Body of pancreas (tissue), 4 donors: Measurements from ENCODE around the gene CLIC2. TPM values are rescaled to one million over a fixed set of nuclear protein-coding genes. Genes with fewer than 3 reads are reported as not detected.
"Not testable (repeated sequence)": the region's sequence is repeated elsewhere in the genome, so short reads cannot be mapped to it uniquely, and the experiment has no call there.

Source experiments
- ATAC-seq: fragments of 150-250 bp; one replicate; pipeline ENCODE4 v1.9.1; 2016
- DNase-seq, 4 donors: peaks; one replicate each; pipeline ENCODE4 v3.0.0-alpha.2; 2019
- H3K27ac ChIP-seq, 4 donors: fragments of 200-600 bp; sonication (generic); 1 replicate in 3 of 4; 2 replicates in 1 of 4; pipeline versions ENCODE4 v1.5.1 to v1.6.1; 2016 to 2019; ENCODE audit warnings: mild to moderate bottlenecking in 1 of 4, mixed read lengths in 1 of 4, moderate library complexity in 1 of 4
- H3K27me3 ChIP-seq, 2 donors: fragments of 200-600 bp; sonication (generic); one replicate each; pipeline ENCODE4 v1.6.0; 2016; ENCODE audit warnings: mild to moderate bottlenecking in 1 of 2
- H3K36me3 ChIP-seq, 2 donors: fragments of 200-600 bp; sonication (generic); replicated peaks in 1 of 2; 2 replicates each; pipeline ENCODE4 v1.5.1; 2016; ENCODE audit warnings: low read depth in 2 of 2; ENCODE audit not compliant: insufficient read depth in 1 of 2
- H3K4me1 ChIP-seq: fragments of 200-600 bp; sonication (generic); one replicate; pipeline ENCODE4 v1.6.0; 2016
- H3K4me3 ChIP-seq, 2 donors: fragments of 200-600 bp; sonication (generic); 1 replicate in 1 of 2; 2 replicates in 1 of 2; pipeline ENCODE4 v1.5.1; 2016 to 2019
- H3K9me3 ChIP-seq, 3 donors: fragments of 200-600 bp; sonication (generic); 1 replicate in 2 of 3; 2 replicates in 1 of 3; pipeline ENCODE4 v1.5.1; 2016
- CTCF ChIP-seq, 7 experiments: fragments of 450-650 bp in 4 of 7; fragments of 200-600 bp in 3 of 7; sonication (generic) in 3 of 7; IDR thresholded peaks; one replicate each; pipeline ENCODE4 v1.5.1; 2016 to 2019; ENCODE audit warnings: antibody characterized with exemption in 7 of 7
- POLR2A ChIP-seq, 3 donors: fragments of 450-650 bp; IDR thresholded peaks; one replicate each; pipeline ENCODE4 v1.6.1; 2016; ENCODE audit warnings: antibody characterized with exemption in 3 of 3, mild to moderate bottlenecking in 2 of 3
- WGBS, 2 donors: methylation state at CpG; one replicate each; pipeline ENCODE4 v1.1.5; 2017; 5-methylcytosine and 5-hydroxymethylcytosine counted together
- intact Hi-C: fragments of 100-400 bp; cut with DNase I; formaldehyde crosslinking; loops from one replicate; pipeline ENCODE4 v1.15.1; 2023
- total RNA-seq, 2 donors: library from RNA; depleted of rRNA; stranded (reverse); fragments of >200 nt; gene quantifications; one replicate each; pipeline ENCODE4 v1.1.0, GENCODE V29; 2016

Gene CLIC2
- total RNA-seq, result 1 to 10 TPM; 5.4 to 6.9 TPM

GRCh38 chrX:155334486-155335336 is at the start of gene CLIC2:
Gene CLIC2, minus strand, starts transcription at chrX:155334614. Its CDS starts 187 bp downstream, at chrX:155334427.
- H3K27me3 ChIP-seq, result no peaks in the 10 kb centered on the region
- ATAC-seq (peak; percentile 45), DNase-seq (peak in 2 of 4 donors; percentile 12 to 13)
- TF ChIP-seq CTCF (IDR thresholded peaks at IDR 0.05) (no peak), POLR2A (IDR thresholded peaks at IDR 0.05) (no peak)
- WGBS, 2 donors, result 42 to 52% methylated on average over 4 of the region's 5 CpGs
- H3K9me3 ChIP-seq, result no peaks in the 10 kb centered on the region
- no peaks in the 10 kb centered on the region for H3K36me3 ChIP-seq
- intact Hi-C loops, result no loop called here
- no peaks in the 10 kb centered on the region for H3K4me1 ChIP-seq
- H3K27ac ChIP-seq, result no peak within 1 kb of the TSS
- H3K4me3 ChIP-seq, result no peak within 1 kb of the TSS

- DNase-seq, H3K4me3 ChIP-seq, H3K4me1 ChIP-seq, H3K27ac ChIP-seq, H3K9me3 ChIP-seq, H3K27me3 ChIP-seq, H3K36me3 ChIP-seq, intact Hi-C loops: not testable (repeated sequence)
- ATAC-seq, result peak; percentile 66
- no CpG with 5 or more reads among the region's 64 CpGs for WGBS, 2 donors
Observed at GRCh38 chrX:155382529-155382967, 48.1 kb upstream of the CLIC2 start.

GRCh38 chrX:155381843-155382528 is 47.6 kb upstream of the CLIC2 start, which contains the start of gene F8A2:
Gene F8A2, plus strand, starts transcription at chrX:155382095. Its CDS starts 20 bp downstream, at chrX:155382115.
- H3K4me1 ChIP-seq, H3K27me3 ChIP-seq, H3K36me3 ChIP-seq, DNase-seq, intact Hi-C loops, H3K27ac ChIP-seq, H3K4me3 ChIP-seq, H3K9me3 ChIP-seq: not testable (repeated sequence)
- ATAC-seq, result peak; percentile 89
- no CpG with 5 or more reads among the region's 90 CpGs for WGBS, 2 donors

DNA sequence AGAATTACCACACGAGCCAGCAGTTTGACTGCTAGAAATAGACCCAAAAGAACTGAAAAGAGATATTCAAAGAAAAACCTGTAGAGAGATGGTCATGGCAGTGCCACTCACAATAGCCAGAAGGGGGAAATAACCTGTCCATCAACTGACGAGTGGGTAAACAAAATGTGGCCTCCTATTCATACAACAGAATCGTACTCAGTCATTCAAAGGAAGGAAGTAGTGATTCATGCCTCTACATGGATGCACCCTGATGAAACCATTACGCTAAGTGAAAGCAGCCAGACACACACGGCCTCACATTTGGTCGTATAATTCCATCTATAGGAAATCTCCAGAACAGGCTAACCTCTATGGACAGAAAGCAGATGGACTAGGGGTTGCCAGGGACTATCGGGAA is 45.4 kb upstream of the CLIC2 start:
- H3K27ac ChIP-seq, H3K36me3 ChIP-seq, H3K9me3 ChIP-seq, ATAC-seq, intact Hi-C loops, DNase-seq, H3K27me3 ChIP-seq, H3K4me1 ChIP-seq, H3K4me3 ChIP-seq: not testable (repeated sequence)
- WGBS, 2 donors, result no CpG with 5 or more reads among the region's 7 CpGs

DNA sequence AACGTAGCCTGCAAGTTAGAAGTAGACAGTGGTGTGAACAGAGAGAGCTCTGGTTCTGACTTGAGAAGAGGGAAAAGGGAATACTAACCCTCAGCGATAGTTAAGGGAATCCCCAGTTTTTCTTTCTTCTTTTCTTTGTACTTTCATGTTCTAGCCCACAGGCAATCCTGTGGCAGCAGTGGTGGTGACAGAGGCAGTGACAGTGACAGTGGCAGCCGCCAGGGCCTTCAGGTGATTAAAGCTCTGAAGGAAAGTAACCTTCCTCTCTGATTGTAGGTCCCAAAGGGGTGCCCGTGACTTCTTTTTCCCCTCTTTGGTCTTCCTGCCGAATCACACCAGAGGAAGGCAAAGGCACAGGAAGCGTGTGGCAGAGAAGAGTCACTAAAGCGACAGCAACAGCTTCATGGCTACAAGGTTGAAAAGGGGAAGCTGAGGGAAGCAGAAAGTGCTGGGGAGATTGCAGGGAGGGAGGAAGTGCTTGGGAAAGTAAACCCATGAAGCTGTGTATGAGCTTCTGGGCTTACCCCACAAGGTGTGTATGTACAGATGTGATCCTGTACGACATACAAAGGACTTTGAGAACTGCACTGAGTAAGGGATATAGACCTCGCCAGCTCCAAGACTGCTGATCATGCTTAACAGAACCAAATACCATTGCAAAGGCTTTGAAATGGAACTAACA is 39.5 kb upstream of the CLIC2 start:
- no CpG with 5 or more reads among the region's 9 CpGs for WGBS, 2 donors
- H3K27me3 ChIP-seq, intact Hi-C loops, H3K27ac ChIP-seq, H3K9me3 ChIP-seq, H3K36me3 ChIP-seq, ATAC-seq, H3K4me3 ChIP-seq, H3K4me1 ChIP-seq, DNase-seq: not testable (repeated sequence)

DNA sequence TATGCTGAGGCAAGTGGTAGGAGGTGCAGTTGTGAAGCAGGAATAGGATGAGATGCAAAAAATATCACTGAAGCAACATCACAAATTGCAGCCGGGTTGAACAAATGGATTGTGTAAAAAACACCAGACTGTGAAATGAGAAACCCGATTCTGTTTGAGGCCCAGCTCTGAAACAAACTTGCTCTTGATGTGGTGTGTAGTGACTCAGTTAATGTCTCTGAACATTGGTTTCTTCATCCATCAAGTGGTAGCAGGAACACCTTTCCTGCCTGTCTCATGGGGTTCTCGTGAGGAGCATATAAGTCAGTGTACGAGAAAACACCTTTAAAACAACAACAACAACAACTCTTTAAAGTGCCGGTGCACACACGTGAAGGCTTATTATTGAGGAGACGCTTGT is 29.3 kb upstream of the CLIC2 start:
- no CpG with 5 or more reads among the region's 7 CpGs for WGBS, 2 donors

DNA sequence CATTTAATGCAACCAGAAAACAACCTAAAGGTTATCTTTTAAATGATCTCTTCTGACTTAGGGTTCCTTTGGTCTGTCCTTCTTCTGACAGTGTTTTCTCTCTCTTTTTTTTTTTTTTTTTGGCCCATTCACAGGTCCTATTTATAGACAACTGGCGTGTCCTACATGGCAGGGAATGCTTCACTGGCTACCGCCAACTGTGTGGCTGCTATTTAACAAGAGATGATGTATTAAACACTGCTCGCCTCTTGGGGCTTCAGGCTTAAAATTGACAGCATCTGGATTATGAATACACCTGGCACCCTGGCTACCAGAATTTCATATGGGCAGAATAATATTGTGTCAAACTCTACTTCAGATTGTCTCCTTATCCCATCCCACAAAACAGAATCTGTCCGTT is 15.0 kb upstream of the CLIC2 start:
- ATAC-seq, H3K27ac ChIP-seq, H3K36me3 ChIP-seq, H3K27me3 ChIP-seq, H3K4me3 ChIP-seq, H3K9me3 ChIP-seq, intact Hi-C loops, H3K4me1 ChIP-seq, DNase-seq: not testable (repeated sequence)
- no CpG with 5 or more reads among the region's 4 CpGs for WGBS, 2 donors

More for the DNA sequence above, 29.3 kb upstream of the CLIC2 start:
- H3K4me1 ChIP-seq, intact Hi-C loops, DNase-seq, H3K4me3 ChIP-seq, H3K27me3 ChIP-seq, H3K27ac ChIP-seq, H3K36me3 ChIP-seq, ATAC-seq, H3K9me3 ChIP-seq: not testable (repeated sequence)

DNA sequence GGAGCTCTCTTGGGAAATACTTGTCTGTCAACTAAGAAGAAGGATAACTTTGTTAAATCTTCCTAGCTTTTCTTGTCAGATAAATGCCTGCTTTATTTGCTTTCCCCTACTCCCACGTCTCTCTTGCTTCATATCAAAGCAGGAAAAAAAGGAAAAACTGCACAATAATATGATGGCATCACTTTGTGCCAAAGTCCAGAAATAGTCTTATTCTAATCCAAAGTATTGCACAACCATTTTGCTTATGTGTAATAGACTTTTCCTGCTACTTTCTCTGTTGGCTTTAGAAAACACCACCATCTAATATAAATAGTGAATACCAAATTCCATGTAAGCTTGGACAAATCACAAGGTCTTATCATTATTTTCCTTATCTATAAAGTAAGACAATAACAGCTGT is 11.3 kb upstream of the CLIC2 start:
- H3K9me3 ChIP-seq, H3K27me3 ChIP-seq, H3K36me3 ChIP-seq, H3K4me3 ChIP-seq, DNase-seq, intact Hi-C loops, H3K27ac ChIP-seq, H3K4me1 ChIP-seq, ATAC-seq: not testable (repeated sequence)
- no CpG with 5 or more reads among the region's 1 CpG for WGBS, 2 donors

GRCh38 chrX:155335337-155335712 is 911 bp upstream of the CLIC2 start:
- H3K36me3 ChIP-seq, H3K4me3 ChIP-seq, ATAC-seq, H3K9me3 ChIP-seq, H3K4me1 ChIP-seq, DNase-seq, intact Hi-C loops, H3K27ac ChIP-seq, H3K27me3 ChIP-seq: not testable (repeated sequence)
- WGBS, 2 donors, result no CpG with 5 or more reads among the region's 1 CpG
